Measurements from ENCODE around the gene DDIAS. TPM values are rescaled to one million over a fixed set of nuclear protein-coding genes. Genes with fewer than 3 reads are reported as not detected.
"Not testable (repeated sequence)": the region's sequence is repeated elsewhere in the genome, so short reads cannot be mapped to it uniquely, and the experiment has no call there.

The DDIAS gene
- polyA plus RNA-seq, 12 donors = 2.6 to 11.1 (median 4.3) TPM; not detected in 1

DNA sequence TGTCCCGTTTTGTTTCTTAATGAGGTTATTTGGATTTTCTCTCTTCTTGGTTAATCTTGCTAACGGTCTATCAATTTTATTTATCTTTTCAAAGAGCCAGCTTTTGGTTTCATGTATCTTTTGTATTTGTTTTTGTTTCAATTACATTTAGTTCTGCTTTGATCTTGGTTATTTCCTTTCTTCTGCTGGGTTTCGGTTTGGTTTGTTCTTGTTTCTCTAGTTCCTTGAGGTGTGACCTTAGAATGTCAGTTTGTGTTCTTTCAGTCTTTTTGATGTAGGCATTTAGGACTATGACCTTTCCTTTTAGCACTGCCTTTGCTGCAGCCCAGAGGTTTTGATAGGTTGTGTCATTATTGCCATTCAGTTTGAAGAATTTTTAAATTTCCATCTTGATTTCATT lies 18.7 kb downstream of the DDIAS start:
- not testable (repeated sequence) for DNase-seq

DNA sequence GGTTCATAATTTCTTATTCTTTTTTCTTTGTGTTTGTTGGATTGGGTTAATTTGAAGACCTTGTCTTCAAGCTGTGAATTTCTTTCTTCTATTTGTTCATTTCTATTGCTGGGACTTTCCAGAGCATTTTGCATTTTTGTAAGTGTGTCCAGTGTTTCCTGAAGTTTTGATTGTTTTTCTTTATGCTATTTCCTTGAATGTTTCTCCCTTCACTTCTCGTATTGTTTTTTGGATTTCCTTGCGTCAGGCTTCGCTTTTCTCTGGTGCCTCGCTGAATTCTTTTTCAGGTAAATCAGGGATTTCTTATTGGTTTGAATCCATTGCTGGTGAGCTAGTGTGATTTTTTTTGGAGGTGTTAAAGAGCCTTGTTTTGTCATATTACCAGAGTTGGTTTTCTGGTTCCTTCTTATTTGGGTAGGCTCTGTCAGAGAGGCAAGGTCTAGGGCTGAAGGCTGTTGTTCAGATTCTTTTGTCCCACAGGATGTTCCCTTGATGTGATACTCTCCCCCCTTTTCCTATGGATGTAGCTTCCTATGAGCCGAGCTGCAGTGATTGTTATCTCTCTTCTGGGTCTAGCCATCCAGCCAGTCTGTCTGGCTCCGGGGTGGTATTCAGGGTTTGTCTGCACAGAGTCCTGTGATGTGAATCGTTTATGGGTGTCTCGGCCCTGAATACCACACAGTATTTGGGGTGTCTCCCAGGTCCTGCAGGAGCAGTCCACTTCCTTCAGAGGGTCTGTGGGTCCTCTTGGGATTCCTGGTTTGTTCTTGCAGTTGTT lies 21.0 kb downstream of the DDIAS start:
- DNase-seq = not testable (repeated sequence)

DNA sequence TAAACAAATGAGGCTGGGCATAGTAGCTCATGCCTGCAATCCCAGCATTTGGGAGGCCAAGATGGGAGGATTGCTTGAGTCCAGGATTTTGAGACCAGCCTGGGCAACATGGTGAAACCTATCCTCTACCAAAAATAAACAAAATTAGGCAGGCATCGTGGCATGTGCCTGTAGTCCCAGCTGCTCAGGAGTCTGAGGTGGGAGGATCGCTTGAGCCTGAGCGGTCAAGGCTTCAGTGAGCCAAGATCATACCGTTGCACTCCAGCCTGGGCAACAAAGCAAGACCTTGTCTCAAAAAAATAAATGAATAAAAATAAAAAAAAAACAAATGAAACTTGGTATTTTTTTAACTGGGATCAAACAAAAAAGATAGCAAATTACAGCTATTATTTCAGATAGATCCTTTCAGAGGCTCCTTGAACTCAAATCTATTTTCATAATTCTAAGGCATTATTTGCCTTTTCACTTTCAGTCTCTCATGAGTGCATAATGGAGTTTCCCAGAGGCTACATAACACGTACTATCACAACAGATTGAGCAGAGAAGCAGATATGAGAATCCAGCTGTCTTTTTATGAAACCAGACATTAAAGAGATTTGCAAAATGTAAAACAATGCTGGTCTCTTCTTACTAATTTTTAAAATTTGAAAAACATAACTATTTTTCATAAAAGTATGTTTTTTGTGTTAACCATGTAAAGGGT lies 23.1 kb downstream of the DDIAS start:
- DNase-seq = no peak

DNA sequence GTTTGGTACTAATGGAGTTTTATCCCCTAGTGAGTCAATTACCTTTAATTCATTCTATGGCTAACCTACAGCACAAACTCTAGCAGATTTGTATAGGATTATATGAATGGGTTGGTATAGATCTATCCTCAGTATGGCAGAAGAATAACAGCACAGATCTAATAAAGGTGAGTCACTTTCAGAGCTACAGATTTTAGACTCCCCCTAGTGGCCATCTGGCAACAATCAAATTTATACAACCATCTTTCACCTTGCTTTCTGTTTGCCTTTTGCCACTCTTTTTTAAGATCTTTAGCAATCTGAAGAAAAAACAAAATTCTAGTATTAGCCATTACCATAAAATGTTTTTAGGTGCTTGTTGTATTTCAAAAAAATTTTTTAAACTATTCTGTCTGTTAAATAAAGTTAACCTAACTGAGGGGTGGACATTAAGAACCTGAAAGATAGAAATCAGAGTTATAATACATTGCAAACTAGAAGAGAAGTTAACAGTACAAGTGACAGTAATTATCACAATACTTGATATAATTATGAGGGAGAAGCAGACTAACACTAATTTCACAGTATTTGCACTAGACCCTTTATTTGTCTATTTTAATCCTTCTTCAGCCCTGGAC lies 25.8 kb downstream of the DDIAS start:
- DNase-seq = peak; percentile 38

DNA sequence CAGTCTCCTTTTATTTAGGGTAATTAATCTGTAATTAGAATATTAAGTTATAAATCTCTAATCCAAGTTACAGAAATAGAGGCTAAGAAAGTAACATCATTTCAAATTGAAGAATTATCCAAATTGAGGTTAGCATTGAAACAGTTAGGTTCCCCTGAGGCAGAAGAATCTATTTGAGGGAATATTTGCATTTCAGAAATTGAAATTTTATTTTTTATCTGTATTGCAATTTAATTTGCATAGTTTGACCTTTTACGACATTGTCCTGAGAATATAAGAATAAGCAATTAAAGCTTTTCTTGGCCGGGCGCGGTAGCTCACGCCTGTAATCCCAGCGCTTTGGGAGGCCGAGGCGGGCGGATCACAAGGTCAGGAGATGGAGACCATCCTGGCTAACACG lies 27.6 kb downstream of the DDIAS start:
- no peak for DNase-seq

DNA sequence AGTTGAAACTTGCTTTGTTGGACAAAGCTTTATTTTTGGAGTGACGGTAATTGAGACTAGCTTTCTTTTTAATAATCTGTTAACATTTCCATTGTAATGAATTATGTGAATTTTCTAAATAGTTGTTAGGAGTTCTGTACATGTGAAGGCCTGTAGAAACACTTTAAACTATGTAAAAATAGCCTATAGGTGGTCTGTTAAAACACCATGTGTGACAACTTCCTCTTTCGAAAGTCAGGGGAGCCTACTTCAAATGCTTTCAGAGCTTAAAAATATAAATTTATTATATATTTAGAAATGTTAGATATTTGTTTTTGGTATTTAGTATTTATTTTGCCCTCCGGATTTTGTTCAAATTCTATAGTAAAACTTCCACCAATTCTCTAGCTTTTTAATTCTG lies 28.7 kb downstream of the DDIAS start:
- no peak for DNase-seq

DNA sequence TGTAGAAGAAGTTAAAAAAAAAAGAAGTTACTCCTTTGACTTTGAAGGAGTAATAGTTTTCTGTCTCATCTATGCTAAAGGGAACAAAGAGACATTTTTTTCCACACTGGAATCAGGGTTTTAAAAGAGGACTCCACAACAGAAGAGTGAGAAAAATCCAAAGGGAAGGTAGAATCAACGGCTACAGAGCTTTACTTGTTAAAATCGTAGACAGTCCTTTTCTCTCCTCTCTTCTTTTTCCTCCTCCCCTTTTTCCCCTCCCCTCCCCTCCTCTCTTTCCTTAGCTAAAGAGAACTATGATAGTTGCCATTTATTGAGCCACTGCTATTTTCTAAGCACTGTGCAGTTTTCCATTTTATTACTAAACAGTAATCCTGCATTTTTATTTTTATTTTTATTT lies 29.2 kb downstream of the DDIAS start:
- no peak for DNase-seq

DNA sequence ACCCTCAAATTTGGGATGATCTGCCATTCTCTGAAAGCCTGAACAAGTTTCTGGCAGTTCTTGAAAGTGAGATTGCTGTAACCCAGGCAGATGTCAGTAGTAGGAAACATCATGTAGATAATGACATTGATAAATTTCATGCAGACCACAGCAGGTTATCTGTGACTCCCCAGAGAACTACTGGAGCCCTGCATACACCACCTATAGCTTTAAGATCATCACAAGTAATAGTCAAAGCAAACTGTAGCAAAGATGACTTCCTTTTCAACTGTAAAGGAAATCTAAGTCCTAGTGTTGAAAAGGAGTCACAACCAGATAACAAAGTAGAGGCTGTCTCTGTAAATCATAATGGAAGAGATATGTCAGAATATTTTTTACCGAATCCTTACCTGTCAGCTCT lies 31.0 kb downstream of the DDIAS start:
- no peak for DNase-seq

DNA sequence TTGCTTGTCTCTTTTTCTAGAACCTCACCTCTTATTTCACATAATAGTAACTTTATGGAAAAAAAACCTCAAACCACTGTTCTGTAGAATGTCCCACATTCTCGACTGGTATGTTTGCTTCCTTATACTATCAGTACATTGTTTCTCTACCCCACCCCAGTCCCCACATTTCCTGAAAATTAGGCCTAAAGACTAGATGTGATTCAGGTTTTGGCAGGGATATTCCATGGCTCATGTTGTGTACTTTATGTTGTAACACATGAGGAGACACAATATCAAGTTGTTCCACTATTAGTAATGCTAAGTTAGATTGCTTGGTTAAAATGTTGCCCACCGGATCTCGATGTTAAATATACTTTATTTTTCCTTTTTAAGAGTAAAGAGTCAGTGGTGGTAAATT lies 34.7 kb downstream of the DDIAS start:
- DNase-seq = no peak

DNA sequence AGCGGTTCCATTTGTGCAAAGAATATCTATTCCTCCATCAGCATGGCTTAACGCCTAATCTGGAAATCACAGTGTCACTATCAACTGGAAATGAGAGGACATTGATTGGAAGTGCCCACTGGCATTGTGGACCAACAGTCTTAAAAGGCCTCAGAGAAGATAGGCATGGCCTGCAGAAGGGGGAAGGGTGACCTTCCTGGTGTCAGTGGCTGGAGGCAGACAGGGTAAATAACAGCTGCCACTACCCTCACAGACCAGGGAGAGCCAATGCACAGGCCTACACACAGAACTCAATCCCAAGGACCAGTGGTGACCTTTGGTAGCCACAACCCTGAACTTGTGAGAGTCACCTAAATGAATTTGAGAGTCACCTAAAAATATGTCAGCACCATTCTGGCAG lies 36.0 kb downstream of the DDIAS start:
- no peak for DNase-seq

DNA sequence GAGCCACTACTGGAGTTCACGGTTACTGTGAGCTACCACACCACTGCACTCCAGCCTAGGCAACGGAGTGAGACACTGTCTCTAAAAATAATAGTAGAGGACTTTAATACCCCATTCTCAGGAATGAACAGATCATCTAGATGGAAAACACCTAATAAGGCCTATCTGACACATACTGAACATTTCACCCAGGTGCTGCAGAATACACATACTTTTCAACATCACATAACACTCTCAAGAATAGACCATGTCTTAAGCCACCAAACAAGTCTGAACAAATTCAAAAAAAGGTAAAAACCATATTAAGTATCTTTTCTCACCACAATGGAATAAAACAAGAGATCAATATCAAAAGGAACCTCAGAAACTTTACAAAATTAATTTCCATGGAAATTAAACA lies 37.9 kb downstream of the DDIAS start:
- no peak for DNase-seq

DNA sequence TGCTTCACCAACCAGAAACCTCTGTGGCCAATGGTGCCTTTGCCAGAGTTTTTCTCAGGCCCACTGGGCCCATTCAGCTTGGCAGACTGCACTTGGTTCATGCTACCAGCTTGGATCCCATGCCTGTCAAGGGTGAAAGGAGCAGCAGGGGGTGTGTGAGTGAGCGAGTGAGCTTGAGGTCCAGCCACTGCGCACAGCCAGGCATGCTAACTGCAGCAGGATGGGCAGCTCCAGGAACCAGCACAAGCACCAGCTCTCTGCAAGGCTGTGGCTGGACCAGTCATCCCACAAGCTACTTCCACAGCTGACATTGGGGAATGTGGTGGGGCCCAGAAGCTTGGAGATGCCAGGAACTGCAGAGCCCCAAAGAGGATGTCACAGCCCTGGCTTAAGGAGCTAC lies 40.8 kb downstream of the DDIAS start:
- DNase-seq = no peak

DNA sequence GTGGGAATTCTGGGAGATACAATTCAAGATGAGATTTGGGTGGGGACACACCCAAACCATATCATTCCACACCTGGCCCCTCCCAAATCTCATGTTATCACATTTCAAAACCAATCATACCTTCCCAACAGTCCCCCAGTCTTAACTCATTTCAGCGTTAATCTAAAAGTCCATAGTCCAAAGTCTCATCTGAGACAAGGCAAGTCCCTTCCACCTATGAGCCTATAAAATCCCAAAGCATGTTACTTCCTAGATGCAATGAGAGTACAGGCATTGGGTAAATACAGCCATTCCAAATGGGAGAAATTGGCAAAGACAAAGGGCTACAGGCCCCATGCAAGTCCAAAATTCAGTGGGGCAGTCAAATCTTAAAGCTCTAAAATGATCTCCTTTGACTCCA lies 41.9 kb downstream of the DDIAS start:
- not testable (repeated sequence) for DNase-seq

DNA sequence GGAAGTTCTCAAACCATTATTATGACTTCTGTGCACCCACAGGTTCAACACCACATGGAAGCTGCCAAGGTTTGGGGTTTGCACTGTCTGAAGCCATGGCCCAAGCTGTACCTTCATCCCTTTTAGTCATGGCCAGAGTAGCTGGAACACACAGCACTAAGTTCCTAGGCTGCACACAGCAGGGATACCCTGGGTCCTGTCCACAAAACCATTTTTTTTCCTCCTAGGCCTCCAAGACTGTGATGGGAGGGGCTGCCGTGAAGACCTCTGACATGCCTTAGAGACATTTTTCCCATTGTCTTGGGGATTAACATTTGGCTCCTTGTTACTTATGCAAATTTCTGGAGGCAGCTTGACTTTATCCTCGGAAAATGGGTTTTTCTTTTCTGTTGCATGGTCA lies 42.7 kb downstream of the DDIAS start:
- no peak for DNase-seq

DNA sequence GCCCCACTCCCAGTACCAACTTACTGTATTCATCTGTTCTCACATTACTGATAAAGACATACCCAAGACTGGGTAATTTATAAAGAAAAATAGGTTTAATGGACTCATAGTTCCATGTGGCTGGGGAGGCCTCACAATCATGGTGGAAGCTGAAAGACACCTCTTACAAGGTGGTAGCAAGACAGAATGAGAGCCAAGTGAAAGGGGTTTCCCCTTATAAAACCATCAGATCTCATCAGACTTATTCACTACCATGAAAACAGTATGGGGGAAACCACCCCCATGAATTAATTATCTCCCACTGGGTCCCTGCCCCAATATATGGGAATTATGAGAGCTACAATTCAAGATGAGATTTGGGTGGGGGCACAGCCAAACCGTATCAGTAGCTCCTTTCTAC lies 43.5 kb downstream of the DDIAS start:
- DNase-seq = not testable (repeated sequence)

DNA sequence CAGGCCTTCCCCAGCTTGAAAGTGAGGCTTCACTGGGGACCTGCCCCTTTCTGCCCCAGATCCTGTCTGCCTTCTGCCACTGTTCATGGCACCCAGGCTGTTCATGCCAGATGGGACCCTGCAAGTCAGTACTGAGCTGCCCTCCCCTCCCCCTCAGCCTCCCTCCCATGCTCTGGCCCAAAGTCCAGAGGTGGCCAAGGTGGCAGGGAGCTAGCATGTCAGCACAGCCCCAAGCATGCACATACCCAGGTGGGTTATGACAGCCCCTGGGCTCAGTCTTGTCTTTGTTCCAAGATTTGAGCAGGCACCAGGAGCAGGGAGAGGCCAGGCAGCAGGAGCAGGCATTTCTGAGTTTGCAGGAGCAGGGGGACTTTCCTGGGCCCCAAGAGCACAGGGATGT lies 44.1 kb downstream of the DDIAS start:
- no peak for DNase-seq

DNA sequence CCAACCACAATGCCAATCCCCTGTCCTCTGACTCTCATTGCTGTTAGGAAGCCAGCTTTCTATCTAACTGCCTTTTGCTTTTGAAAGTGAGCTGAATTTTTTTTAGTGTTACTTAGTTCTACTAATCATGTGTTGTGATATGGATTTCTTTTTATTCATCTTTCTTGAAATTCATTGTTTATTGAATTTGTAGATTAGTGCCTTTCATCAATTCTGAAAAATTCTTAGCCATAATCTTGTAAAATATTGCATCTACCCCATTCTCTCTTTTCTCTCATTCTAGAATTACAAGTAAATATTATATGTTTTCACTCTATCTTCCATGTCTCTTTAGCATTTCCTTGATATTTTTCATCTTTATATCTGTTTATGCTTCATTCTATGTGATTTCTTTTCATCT lies 47.8 kb downstream of the DDIAS start:
- DNase-seq = no peak

DNA sequence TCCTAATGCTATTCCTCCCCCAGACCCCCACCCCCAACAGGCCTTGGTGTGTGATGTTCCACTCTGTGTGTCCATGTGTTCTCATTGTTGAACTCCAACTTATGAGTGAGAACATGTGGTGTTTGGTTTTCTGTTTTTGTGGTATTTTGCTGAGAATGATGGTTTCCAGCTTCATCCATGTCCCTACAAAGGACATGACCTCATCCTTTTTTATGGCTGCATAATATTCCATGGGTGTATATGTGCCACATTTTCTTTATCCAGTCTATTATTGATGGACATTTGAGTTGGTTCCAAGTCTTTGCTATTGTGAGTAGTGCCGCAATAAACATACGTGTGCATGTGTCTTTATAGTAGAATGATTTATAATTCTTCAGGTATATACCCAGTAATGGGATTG lies 49.0 kb downstream of the DDIAS start:
- DNase-seq = not testable (repeated sequence)

DNA sequence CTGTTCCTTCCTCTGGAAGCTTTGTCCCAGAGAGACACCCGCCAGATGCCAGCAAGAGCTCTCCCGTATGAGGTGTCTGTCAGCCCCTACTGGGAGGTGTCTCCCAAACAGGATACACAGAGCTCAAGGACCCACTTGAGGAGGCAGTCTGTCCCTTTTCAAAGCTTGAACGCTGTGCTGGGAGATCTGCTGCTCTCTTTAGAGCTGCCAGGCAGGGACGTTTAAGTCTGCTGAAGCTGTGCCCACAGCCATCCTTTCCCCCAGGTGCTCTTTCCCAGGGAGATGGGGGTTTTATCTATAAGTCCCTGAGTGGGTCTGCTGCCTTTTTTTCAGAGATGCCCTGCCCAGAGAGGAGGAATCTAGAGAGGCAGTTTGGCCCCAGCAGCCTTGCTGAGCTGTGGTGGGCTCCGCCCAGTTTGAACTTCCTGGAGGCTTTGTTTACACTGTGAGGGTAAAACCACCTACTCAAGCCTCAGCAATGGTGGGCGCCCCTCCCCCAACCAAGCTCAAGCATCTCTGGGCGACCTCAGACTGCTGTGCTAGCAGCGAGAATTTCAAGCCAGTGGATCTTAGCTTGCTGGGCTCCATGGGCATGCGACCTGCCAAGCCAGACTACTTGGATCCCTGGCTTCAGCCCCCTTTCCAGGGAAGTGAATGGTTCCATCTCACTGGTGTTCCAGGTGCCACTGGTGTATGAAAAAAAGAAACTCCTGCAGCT lies 54.4 kb downstream of the DDIAS start:
- DNase-seq = not testable (repeated sequence)

DNA sequence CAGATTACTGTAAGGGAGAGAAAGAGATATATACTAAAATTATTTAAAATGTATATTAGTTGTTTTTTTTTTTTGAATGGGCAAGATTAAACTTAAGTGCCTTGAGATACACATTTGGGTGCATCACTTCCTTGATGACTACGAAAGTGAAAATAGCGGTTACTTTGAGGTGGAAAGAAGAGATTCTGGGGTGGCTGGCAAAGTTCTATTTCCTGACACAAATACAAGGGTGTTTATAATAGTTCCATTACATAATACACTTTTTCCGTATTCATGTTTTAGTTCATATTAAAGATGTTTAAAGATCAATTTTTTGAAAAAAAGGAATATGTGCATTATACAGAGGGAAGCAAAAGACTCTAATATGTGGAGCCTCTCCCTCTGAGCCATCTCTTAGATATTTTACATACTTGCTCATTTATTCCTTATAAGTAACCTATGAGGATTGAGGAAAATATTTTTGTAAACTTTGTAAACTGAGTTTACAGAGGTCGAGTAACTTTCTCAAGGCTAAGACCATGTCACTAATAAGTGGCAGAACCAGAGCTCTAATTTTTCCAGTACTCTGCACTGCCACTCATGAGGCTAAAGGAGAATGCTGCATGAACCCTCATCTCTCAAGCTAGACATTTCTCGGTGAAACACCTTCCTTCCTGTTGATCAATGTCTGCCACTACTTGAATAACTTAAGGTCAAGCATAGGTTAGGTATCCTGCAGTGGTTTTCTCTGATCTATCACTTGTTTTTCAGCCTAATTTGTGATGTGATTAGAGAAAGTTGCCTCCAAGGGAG lies 58.6 kb downstream of the DDIAS start:
- no peak for DNase-seq

DNA sequence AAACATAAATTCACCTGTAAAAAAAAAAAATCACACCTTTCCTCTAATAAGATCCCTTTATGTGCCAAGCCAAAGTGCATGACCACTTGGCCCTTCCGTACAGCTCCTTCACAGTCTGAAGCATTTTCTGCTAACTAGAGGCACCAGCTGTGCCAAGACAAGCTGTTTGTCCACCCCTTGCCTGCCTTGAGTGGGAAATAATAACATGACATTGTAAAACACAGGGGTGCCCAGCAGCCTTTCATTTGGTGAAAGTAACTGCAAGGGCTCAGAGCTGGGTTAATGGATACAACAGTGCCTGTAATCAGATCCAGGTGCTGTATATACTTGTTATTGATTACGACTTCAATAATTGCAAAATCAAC lies 59.2 kb downstream of the DDIAS start:
- no peak for DNase-seq

DNA sequence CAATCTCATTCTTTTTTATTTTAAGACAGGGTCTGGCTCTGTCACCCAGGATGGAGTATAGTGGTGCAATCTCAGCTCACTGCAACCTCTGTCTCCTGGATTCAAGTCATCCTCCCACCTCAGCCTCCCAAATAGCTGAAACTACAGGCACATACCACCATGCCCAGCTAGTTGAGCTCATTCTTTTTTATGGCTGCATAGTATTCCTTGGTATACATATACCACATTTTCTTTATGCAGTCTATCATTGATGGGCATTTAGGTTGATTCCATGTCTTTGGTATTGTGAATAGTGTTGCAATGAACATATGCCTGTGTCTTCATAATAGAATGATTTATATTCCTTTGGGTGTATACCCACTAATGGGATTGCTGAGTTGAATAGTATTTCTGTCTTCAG lies 60.5 kb downstream of the DDIAS start:
- not testable (repeated sequence) for DNase-seq
